H1 (cell line): ENCODE results near the gene ANKEF1. TPM values are rescaled to one million over a fixed set of nuclear protein-coding genes. Genes with fewer than 3 reads are reported as not detected.

Experiments used
- FOSL1 ChIP-seq: IDR thresholded peaks from 2 replicates; pipeline ENCODE4 v1.6.1; 2011; ENCODE audit warnings: mild to moderate bottlenecking, low read depth, low read length, moderate library complexity; ENCODE audit not compliant: insufficient read depth
- KDM1A ChIP-seq: fragments of 200-600, 300-600 bp; sonication (generic); IDR thresholded peaks from 2 replicates; pipeline ENCODE4 v1.7.1; 2016; ENCODE audit warnings: mild to moderate bottlenecking, low read length, borderline replicate concordance
- KDM4A ChIP-seq: IDR thresholded peaks from one replicate; pipeline ENCODE4 v1.7.1; 2012; ENCODE audit warnings: low read depth, mild to moderate bottlenecking, moderate library complexity, low read length, inconsistent platforms; ENCODE audit not compliant: severe bottlenecking
- POLR2A ChIP-seq, 2 experiments: IDR thresholded peaks; 1 replicate in 1 of 2; 2 replicates in 1 of 2; pipeline ENCODE4 v1.6.1; 2011; ENCODE audit warnings: low read depth in 2 of 2, low read length in 2 of 2, mild to moderate bottlenecking in 2 of 2; ENCODE audit errors: control extremely low read depth in 1 of 2
- RBBP5 ChIP-seq: IDR thresholded peaks from 2 replicates; pipeline ENCODE4 v1.7.1; 2012; ENCODE audit warnings: low read depth, mild to moderate bottlenecking, inconsistent platforms, low read length, moderate library complexity, borderline replicate concordance
- RNF2 ChIP-seq: fragments of 200-900, 300-1000 bp; sonication (generic); IDR thresholded peaks from 2 replicates; pipeline ENCODE4 v1.7.1; 2016; ENCODE audit warnings: borderline replicate concordance, low read depth, mild to moderate bottlenecking, antibody characterized with exemption, low read length; ENCODE audit not compliant: poor library complexity, severe bottlenecking; ENCODE audit errors: missing control alignments
- SIN3A ChIP-seq, 2 experiments: IDR thresholded peaks in 1 of 2; conservative IDR thresholded peaks in 1 of 2; 2 replicates each; pipeline ENCODE4 v1.6.1; 2011 to 2012; ENCODE audit warnings: low read length in 2 of 2, improper control_type of control experiment in 1 of 2, low read depth in 1 of 2, mild to moderate bottlenecking in 1 of 2
- SP1 ChIP-seq: IDR thresholded peaks from 2 replicates; pipeline ENCODE4 v1.6.1; 2011; ENCODE audit warnings: low read depth, low read length
- TCF12 ChIP-seq: IDR thresholded peaks from 2 replicates; pipeline ENCODE4 v1.6.1; 2011; ENCODE audit warnings: low read depth, mild to moderate bottlenecking, low read length
- TEAD4 ChIP-seq: IDR thresholded peaks from 2 replicates; pipeline ENCODE4 v1.6.1; 2012; ENCODE audit warnings: low read depth, low read length, inconsistent platforms, mixed read lengths
- ZNF274 ChIP-seq: IDR thresholded peaks from 2 replicates; pipeline ENCODE4 v1.7.0; 2012; ENCODE audit warnings: low read length, borderline replicate concordance; ENCODE audit errors: extremely low read depth
- polyA plus RNA-seq, 7 experiments: library from polyadenylated mRNA; depleted of rRNA in 3 of 7; stranded (reverse) in 5 of 7; unstranded in 2 of 7; fragments of >200 nt in 5 of 7; fragments of 200-250 nt in 2 of 7; gene quantifications; 1 replicate in 5 of 7; 2 replicates in 1 of 7; 4 replicates in 1 of 7; pipeline versions ENCODE4 v1.2.1 to v1.2.3, GENCODE V29; 2011 to 2013; ENCODE audit warnings: missing spikeins in 2 of 7, mixed read lengths in 2 of 7
- total RNA-seq: library from RNA; stranded (reverse); fragmentation: NEBNext Ultra II Directional; extraction: Animal tissue kit (Norgen Biotek cat#: 25700); gene quantifications from 2 replicates; pipeline ENCODE4 v1.2.1, GENCODE V29; 2021
- TF ChIP-seq, protein P1 (sequence below): fragments of 300-600 bp; sonication (generic); IDR thresholded peaks from 2 replicates; pipeline ENCODE4 v1.7.1; 2012; ENCODE audit warnings: low read length, moderate library complexity, mild to moderate bottlenecking, inconsistent platforms; ENCODE audit not compliant: insufficient replicate concordance

The ANKEF1 gene
- total and polyA plus RNA-seq, 2 of the 8 experiments (the other 6 are each of a cell fraction or from before 2014, with no cell fraction given), result 2.8 to 10.0 TPM

DNA sequence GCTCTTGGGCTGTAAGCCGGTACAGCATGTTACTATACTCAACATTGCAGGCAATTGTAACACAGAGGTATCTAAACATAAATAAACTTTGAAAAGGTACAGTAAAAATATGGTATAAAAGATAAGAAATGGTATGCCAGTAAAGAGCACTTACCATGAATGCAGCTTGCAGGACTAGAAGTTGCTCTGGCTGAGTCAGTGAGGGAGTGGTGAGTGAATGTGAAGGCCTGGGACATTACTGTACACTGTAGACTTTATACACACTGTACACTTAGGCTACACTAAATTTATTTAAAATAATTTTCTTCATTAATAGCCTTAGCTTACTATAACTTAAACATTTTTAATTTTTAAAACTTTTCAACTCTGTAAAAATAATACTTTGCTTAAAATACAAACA, 37.8 kb upstream of the ANKEF1 start (continued):
- TF ChIP-seq, protein P1, sequence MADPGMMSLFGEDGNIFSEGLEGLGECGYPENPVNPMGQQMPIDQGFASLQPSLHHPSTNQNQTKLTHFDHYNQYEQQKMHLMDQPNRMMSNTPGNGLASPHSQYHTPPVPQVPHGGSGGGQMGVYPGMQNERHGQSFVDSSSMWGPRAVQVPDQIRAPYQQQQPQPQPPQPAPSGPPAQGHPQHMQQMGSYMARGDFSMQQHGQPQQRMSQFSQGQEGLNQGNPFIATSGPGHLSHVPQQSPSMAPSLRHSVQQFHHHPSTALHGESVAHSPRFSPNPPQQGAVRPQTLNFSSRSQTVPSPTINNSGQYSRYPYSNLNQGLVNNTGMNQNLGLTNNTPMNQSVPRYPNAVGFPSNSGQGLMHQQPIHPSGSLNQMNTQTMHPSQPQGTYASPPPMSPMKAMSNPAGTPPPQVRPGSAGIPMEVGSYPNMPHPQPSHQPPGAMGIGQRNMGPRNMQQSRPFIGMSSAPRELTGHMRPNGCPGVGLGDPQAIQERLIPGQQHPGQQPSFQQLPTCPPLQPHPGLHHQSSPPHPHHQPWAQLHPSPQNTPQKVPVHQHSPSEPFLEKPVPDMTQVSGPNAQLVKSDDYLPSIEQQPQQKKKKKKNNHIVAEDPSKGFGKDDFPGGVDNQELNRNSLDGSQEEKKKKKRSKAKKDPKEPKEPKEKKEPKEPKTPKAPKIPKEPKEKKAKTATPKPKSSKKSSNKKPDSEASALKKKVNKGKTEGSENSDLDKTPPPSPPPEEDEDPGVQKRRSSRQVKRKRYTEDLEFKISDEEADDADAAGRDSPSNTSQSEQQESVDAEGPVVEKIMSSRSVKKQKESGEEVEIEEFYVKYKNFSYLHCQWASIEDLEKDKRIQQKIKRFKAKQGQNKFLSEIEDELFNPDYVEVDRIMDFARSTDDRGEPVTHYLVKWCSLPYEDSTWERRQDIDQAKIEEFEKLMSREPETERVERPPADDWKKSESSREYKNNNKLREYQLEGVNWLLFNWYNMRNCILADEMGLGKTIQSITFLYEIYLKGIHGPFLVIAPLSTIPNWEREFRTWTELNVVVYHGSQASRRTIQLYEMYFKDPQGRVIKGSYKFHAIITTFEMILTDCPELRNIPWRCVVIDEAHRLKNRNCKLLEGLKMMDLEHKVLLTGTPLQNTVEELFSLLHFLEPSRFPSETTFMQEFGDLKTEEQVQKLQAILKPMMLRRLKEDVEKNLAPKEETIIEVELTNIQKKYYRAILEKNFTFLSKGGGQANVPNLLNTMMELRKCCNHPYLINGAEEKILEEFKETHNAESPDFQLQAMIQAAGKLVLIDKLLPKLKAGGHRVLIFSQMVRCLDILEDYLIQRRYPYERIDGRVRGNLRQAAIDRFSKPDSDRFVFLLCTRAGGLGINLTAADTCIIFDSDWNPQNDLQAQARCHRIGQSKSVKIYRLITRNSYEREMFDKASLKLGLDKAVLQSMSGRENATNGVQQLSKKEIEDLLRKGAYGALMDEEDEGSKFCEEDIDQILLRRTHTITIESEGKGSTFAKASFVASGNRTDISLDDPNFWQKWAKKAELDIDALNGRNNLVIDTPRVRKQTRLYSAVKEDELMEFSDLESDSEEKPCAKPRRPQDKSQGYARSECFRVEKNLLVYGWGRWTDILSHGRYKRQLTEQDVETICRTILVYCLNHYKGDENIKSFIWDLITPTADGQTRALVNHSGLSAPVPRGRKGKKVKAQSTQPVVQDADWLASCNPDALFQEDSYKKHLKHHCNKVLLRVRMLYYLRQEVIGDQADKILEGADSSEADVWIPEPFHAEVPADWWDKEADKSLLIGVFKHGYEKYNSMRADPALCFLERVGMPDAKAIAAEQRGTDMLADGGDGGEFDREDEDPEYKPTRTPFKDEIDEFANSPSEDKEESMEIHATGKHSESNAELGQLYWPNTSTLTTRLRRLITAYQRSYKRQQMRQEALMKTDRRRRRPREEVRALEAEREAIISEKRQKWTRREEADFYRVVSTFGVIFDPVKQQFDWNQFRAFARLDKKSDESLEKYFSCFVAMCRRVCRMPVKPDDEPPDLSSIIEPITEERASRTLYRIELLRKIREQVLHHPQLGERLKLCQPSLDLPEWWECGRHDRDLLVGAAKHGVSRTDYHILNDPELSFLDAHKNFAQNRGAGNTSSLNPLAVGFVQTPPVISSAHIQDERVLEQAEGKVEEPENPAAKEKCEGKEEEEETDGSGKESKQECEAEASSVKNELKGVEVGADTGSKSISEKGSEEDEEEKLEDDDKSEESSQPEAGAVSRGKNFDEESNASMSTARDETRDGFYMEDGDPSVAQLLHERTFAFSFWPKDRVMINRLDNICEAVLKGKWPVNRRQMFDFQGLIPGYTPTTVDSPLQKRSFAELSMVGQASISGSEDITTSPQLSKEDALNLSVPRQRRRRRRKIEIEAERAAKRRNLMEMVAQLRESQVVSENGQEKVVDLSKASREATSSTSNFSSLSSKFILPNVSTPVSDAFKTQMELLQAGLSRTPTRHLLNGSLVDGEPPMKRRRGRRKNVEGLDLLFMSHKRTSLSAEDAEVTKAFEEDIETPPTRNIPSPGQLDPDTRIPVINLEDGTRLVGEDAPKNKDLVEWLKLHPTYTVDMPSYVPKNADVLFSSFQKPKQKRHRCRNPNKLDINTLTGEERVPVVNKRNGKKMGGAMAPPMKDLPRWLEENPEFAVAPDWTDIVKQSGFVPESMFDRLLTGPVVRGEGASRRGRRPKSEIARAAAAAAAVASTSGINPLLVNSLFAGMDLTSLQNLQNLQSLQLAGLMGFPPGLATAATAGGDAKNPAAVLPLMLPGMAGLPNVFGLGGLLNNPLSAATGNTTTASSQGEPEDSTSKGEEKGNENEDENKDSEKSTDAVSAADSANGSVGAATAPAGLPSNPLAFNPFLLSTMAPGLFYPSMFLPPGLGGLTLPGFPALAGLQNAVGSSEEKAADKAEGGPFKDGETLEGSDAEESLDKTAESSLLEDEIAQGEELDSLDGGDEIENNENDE, result no peak
- TF ChIP-seq FOSL1 (no peak), SP1 (no peak), ZNF274 (no peak), RBBP5 (no peak), TEAD4 (no peak), SIN3A (conservative IDR thresholded peaks at IDR 0.05 in 1 of 2, IDR thresholded peaks at IDR 0.05 in 1 of 2; ENCODE audit: low read depth in 1 of 2, low read length in 2 of 2) (no peak), RNF2 (no peak), KDM1A (no peak), TCF12 (no peak), POLR2A (IDR thresholded peaks at IDR 0.05; ENCODE audit: control extremely low read depth in 1 of 2, low read depth in 2 of 2, low read length in 2 of 2) (no peak), KDM4A (no peak)
